HEK293 (cell line): ENCODE results near the gene DAND5.

Experiments used
- CTCF ChIP-seq: fragments of 450-650 bp; formaldehyde crosslinking; IDR thresholded peaks from 2 replicates; pipeline ENCODE4 v1.5.1; 2016; ENCODE audit warnings: missing biosample characterization, missing genetic modification characterization
- HIC1 ChIP-seq: fragments of 450-650 bp; formaldehyde crosslinking; IDR thresholded peaks from 2 replicates; pipeline ENCODE4 v1.5.1; 2016; ENCODE audit warnings: missing biosample characterization, missing genetic modification characterization
- KLF16 ChIP-seq: fragments of 450-650 bp; formaldehyde crosslinking; IDR thresholded peaks from 2 replicates; pipeline ENCODE4 v1.5.1; 2017; ENCODE audit warnings: missing biosample characterization, missing genetic modification characterization
- RBAK ChIP-seq: fragments of 450-650 bp; formaldehyde crosslinking; IDR thresholded peaks from 2 replicates; pipeline ENCODE4 v1.5.1; 2016; ENCODE audit warnings: missing biosample characterization, missing genetic modification characterization
- SETDB1 ChIP-seq: IDR thresholded peaks from one replicate; pipeline ENCODE4 v1.6.1; 2017; ENCODE audit warnings: mild to moderate bottlenecking, low read length, moderate library complexity, mixed read lengths; ENCODE audit not compliant: insufficient read length
- YY1 ChIP-seq: fragments of 450-650 bp; formaldehyde crosslinking; IDR thresholded peaks from 2 replicates; pipeline ENCODE4 v1.5.1; 2018; ENCODE audit warnings: missing biosample characterization, missing genetic modification characterization
- ZBTB26 ChIP-seq: fragments of 450-650 bp; formaldehyde crosslinking; optimal IDR thresholded peaks from 2 replicates; pipeline ENCODE3; 2016; ENCODE audit warnings: missing biosample characterization, mild to moderate bottlenecking, missing genetic modification characterization
- ZFP3 ChIP-seq: fragments of 450-650 bp; formaldehyde crosslinking; IDR thresholded peaks from 2 replicates; pipeline ENCODE4 v1.5.1; 2016; ENCODE audit warnings: low read depth, missing biosample characterization, missing genetic modification characterization
- ZNF132 ChIP-seq: fragments of 450-650 bp; formaldehyde crosslinking; IDR thresholded peaks from 2 replicates; pipeline ENCODE4 v1.5.1; 2017; ENCODE audit warnings: missing biosample characterization, missing genetic modification characterization, borderline replicate concordance
- ZNF76 ChIP-seq: fragments of 450-650 bp; formaldehyde crosslinking; IDR thresholded peaks from 2 replicates; pipeline ENCODE4; 2016; ENCODE audit warnings: low read depth, missing biosample characterization, missing genetic modification characterization, borderline replicate concordance
- ZSCAN16 ChIP-seq: fragments of 450-650 bp; formaldehyde crosslinking; IDR thresholded peaks from 2 replicates; pipeline ENCODE4 v1.5.1; 2016; ENCODE audit warnings: missing biosample characterization, missing genetic modification characterization

- no peak for TF ChIP-seq ZFP3
- no peak for TF ChIP-seq CTCF (tag by site-specific recombination)
- TF ChIP-seq KLF16 (tag by site-specific recombination) = no peak
- no peak for TF ChIP-seq YY1 (tag by site-specific recombination)
- TF ChIP-seq ZSCAN16 (tag by site-specific recombination) = no peak
- no peak for TF ChIP-seq RBAK
- no peak for TF ChIP-seq HIC1 (tag by site-specific recombination)
- no peak for TF ChIP-seq ZBTB26 (tag by site-specific recombination)
- TF ChIP-seq ZNF76 (tag by site-specific recombination) = no peak
- no peak for TF ChIP-seq SETDB1
- no peak for TF ChIP-seq ZNF132 (tag by site-specific recombination)
These were observed 41.7 kb downstream of the DAND5 start for GRCh38 chr19:13010992-13011652.
